ENCODE data around the gene GRIA1. TPM values are rescaled to one million over a fixed set of nuclear protein-coding genes. Genes with fewer than 3 reads are reported as not detected.

Gene GRIA1
- total and polyA plus RNA-seq, 4 donors: 21.4 to 50.9 (median 48.6) TPM

GRCh38 chr5:153463806-153464205, 26.7 kb upstream of the GRIA1 start:
- no peaks in the 10 kb centered on the region for H3K36me3 ChIP-seq (ENCODE audit: control insufficient read depth, insufficient read depth, low read length)
- H3K27me3 ChIP-seq (ENCODE audit: control insufficient read depth, insufficient read depth, low read length): no peaks in the 10 kb centered on the region
- DNase-seq (ENCODE audit: low read depth in 4 of 6, low spot score in 6 of 6): no peak
- no peaks in the 10 kb centered on the region for H3K9me3 ChIP-seq (ENCODE audit: control insufficient read depth, insufficient read depth, low read length)
- H3K27ac ChIP-seq (ENCODE audit: low read depth, low read length): no peak overlapping the region
- 63% methylated on average over 1 of the region's 2 CpGs for WGBS (ENCODE audit: insufficient coverage)
- H3K4me3 ChIP-seq (ENCODE audit: low read depth, low read length): no peak overlapping the region
- no peaks in the 10 kb centered on the region for H3K4me1 ChIP-seq (ENCODE audit: control insufficient read depth, insufficient read depth, low read length)

GRCh38 chr5:153467546-153467945, 22.9 kb upstream of the GRIA1 start:
- Histone ChIP-seq H3K4me3 (ENCODE audit: low read depth, low read length) (no peak overlapping the region), H3K9me3 (ENCODE audit: control insufficient read depth, insufficient read depth, low read length) (no peaks in the 10 kb centered on the region), H3K4me1 (ENCODE audit: control insufficient read depth, insufficient read depth, low read length) (no peaks in the 10 kb centered on the region), H3K36me3 (ENCODE audit: control insufficient read depth, insufficient read depth, low read length) (no peaks in the 10 kb centered on the region), H3K27ac (ENCODE audit: low read depth, low read length) (no peak overlapping the region), H3K27me3 (ENCODE audit: control insufficient read depth, insufficient read depth, low read length) (no peaks in the 10 kb centered on the region)
- no peak for DNase-seq (ENCODE audit: low read depth in 4 of 6, low spot score in 6 of 6)

- no peak for DNase-seq (ENCODE audit: low read depth in 4 of 6, low spot score in 6 of 6)
- no peaks in the 10 kb centered on the region for H3K4me1 ChIP-seq (ENCODE audit: control insufficient read depth, insufficient read depth, low read length)
- H3K36me3 ChIP-seq (ENCODE audit: control insufficient read depth, insufficient read depth, low read length): no peaks in the 10 kb centered on the region
- no peak overlapping the region for H3K27ac ChIP-seq (ENCODE audit: low read depth, low read length)
- no peaks in the 10 kb centered on the region for H3K27me3 ChIP-seq (ENCODE audit: control insufficient read depth, insufficient read depth, low read length)
- H3K9me3 ChIP-seq (ENCODE audit: control insufficient read depth, insufficient read depth, low read length): no peaks in the 10 kb centered on the region
- no peak overlapping the region for H3K4me3 ChIP-seq (ENCODE audit: low read depth, low read length)
- no CpG with 5 or more reads among the region's 3 CpGs for WGBS (ENCODE audit: insufficient coverage)
Observed at GRCh38 chr5:153469423-153469822, 21.0 kb upstream of the GRIA1 start.

GRCh38 chr5:153470736-153471135, 19.7 kb upstream of the GRIA1 start:
- 11% methylated on average over 1 of the region's 4 CpGs for WGBS (ENCODE audit: insufficient coverage)
- DNase-seq (ENCODE audit: low read depth in 4 of 6, low spot score in 6 of 6): no peak

GRCh38 chr5:153476767-153477166, 13.7 kb upstream of the GRIA1 start:
- no peak overlapping the region for H3K27ac ChIP-seq (ENCODE audit: low read depth, low read length)
- H3K4me1 ChIP-seq (ENCODE audit: control insufficient read depth, insufficient read depth, low read length): no peaks in the 10 kb centered on the region
- no peak for DNase-seq (ENCODE audit: low read depth in 4 of 6, low spot score in 6 of 6)
- no peaks in the 10 kb centered on the region for H3K27me3 ChIP-seq (ENCODE audit: control insufficient read depth, insufficient read depth, low read length)
- WGBS (ENCODE audit: insufficient coverage): 87% methylated on average over 1 of the region's 1 CpG
- H3K4me3 ChIP-seq (ENCODE audit: low read depth, low read length): no peak overlapping the region
- H3K36me3 ChIP-seq (ENCODE audit: control insufficient read depth, insufficient read depth, low read length): no peaks in the 10 kb centered on the region
- H3K9me3 ChIP-seq (ENCODE audit: control insufficient read depth, insufficient read depth, low read length): no peaks in the 10 kb centered on the region

More at GRCh38 chr5:153470736-153471135, 19.7 kb upstream of the GRIA1 start:
- H3K27ac ChIP-seq (ENCODE audit: low read depth, low read length): no peak overlapping the region
- no peaks in the 10 kb centered on the region for H3K9me3 ChIP-seq (ENCODE audit: control insufficient read depth, insufficient read depth, low read length)
- no peaks in the 10 kb centered on the region for H3K4me1 ChIP-seq (ENCODE audit: control insufficient read depth, insufficient read depth, low read length)
- H3K36me3 ChIP-seq (ENCODE audit: control insufficient read depth, insufficient read depth, low read length): no peaks in the 10 kb centered on the region
- H3K27me3 ChIP-seq (ENCODE audit: control insufficient read depth, insufficient read depth, low read length): no peaks in the 10 kb centered on the region
- H3K4me3 ChIP-seq (ENCODE audit: low read depth, low read length): no peak overlapping the region

- Histone ChIP-seq H3K36me3 (ENCODE audit: control insufficient read depth, insufficient read depth, low read length) (no peaks in the 10 kb centered on the region), H3K4me1 (ENCODE audit: control insufficient read depth, insufficient read depth, low read length) (peaks cover 1% of the 10 kb centered on the region), H3K27ac (ENCODE audit: low read depth, low read length) (no peak overlapping the region), H3K27me3 (ENCODE audit: control insufficient read depth, insufficient read depth, low read length) (no peaks in the 10 kb centered on the region), H3K9me3 (ENCODE audit: control insufficient read depth, insufficient read depth, low read length) (no peaks in the 10 kb centered on the region), H3K4me3 (ENCODE audit: low read depth, low read length) (no peak overlapping the region)
- DNase-seq (ENCODE audit: low read depth in 4 of 6, low spot score in 6 of 6): no peak
Observed at GRCh38 chr5:153480401-153480800, 10.1 kb upstream of the GRIA1 start.

GRCh38 chr5:153483482-153483881, 7.0 kb upstream of the GRIA1 start:
- 100% methylated on average over 1 of the region's 4 CpGs for WGBS (ENCODE audit: insufficient coverage)
- no peaks in the 10 kb centered on the region for H3K9me3 ChIP-seq (ENCODE audit: control insufficient read depth, insufficient read depth, low read length)
- no peak overlapping the region for H3K4me3 ChIP-seq (ENCODE audit: low read depth, low read length)
- peaks cover 3% of the 10 kb centered on the region for H3K4me1 ChIP-seq (ENCODE audit: control insufficient read depth, insufficient read depth, low read length)
- H3K27ac ChIP-seq (ENCODE audit: low read depth, low read length): no peak overlapping the region
- DNase-seq (ENCODE audit: low read depth in 4 of 6, low spot score in 6 of 6): no peak
- H3K27me3 ChIP-seq (ENCODE audit: control insufficient read depth, insufficient read depth, low read length): no peaks in the 10 kb centered on the region
- H3K36me3 ChIP-seq (ENCODE audit: control insufficient read depth, insufficient read depth, low read length): no peaks in the 10 kb centered on the region

GRCh38 chr5:153485641-153486040, 4.8 kb upstream of the GRIA1 start:
- Histone ChIP-seq H3K27ac (ENCODE audit: low read depth, low read length) (no peak overlapping the region), H3K4me1 (ENCODE audit: control insufficient read depth, insufficient read depth, low read length) (peaks cover 9% of the 10 kb centered on the region), H3K36me3 (ENCODE audit: control insufficient read depth, insufficient read depth, low read length) (no peaks in the 10 kb centered on the region), H3K4me3 (ENCODE audit: low read depth, low read length) (no peak overlapping the region), H3K9me3 (ENCODE audit: control insufficient read depth, insufficient read depth, low read length) (no peaks in the 10 kb centered on the region), H3K27me3 (ENCODE audit: control insufficient read depth, insufficient read depth, low read length) (peaks cover 7% of the 10 kb centered on the region)
- DNase-seq (ENCODE audit: low read depth in 4 of 6, low spot score in 6 of 6): peak in 2 of 6 donors; percentile 76 to 91
- no CpG with 5 or more reads among the region's 2 CpGs for WGBS (ENCODE audit: insufficient coverage)

GRCh38 chr5:153486771-153487170, 3.7 kb upstream of the GRIA1 start:
- 57% methylated on average over 1 of the region's 2 CpGs for WGBS (ENCODE audit: insufficient coverage)
- H3K9me3 ChIP-seq (ENCODE audit: control insufficient read depth, insufficient read depth, low read length): no peaks in the 10 kb centered on the region
- peak in 1 of 6 donors; percentile 70 for DNase-seq (ENCODE audit: low read depth in 4 of 6, low spot score in 6 of 6)
- no peak overlapping the region for H3K4me3 ChIP-seq (ENCODE audit: low read depth, low read length)
- H3K27me3 ChIP-seq (ENCODE audit: control insufficient read depth, insufficient read depth, low read length): peaks cover 12% of the 10 kb centered on the region
- no peaks in the 10 kb centered on the region for H3K36me3 ChIP-seq (ENCODE audit: control insufficient read depth, insufficient read depth, low read length)
- H3K4me1 ChIP-seq (ENCODE audit: control insufficient read depth, insufficient read depth, low read length): peaks cover 17% of the 10 kb centered on the region
- no peak overlapping the region for H3K27ac ChIP-seq (ENCODE audit: low read depth, low read length)

GRCh38 chr5:153489611-153490010, 859 bp upstream of the GRIA1 start:
- no peak overlapping the region for H3K4me3 ChIP-seq (ENCODE audit: low read depth, low read length)
- DNase-seq (ENCODE audit: low read depth in 4 of 6, low spot score in 6 of 6): peak in 1 of 6 donors; percentile 53

More at GRCh38 chr5:153489611-153490010, 859 bp upstream of the GRIA1 start:
- H3K4me1 ChIP-seq (ENCODE audit: control insufficient read depth, insufficient read depth, low read length): peaks cover 17% of the 10 kb centered on the region
- H3K27ac ChIP-seq (ENCODE audit: low read depth, low read length): no peak overlapping the region
- no CpG with 5 or more reads among the region's 3 CpGs for WGBS (ENCODE audit: insufficient coverage)
- peaks cover 16% of the 10 kb centered on the region for H3K27me3 ChIP-seq (ENCODE audit: control insufficient read depth, insufficient read depth, low read length)
- no peaks in the 10 kb centered on the region for H3K36me3 ChIP-seq (ENCODE audit: control insufficient read depth, insufficient read depth, low read length)
- no peaks in the 10 kb centered on the region for H3K9me3 ChIP-seq (ENCODE audit: control insufficient read depth, insufficient read depth, low read length)

Data from spinal cord (tissue), 10 donors.